Posterior vena cava (tissue), 2 donors: Measurements from ENCODE around the gene SARNP. TPM values are rescaled to one million over a fixed set of nuclear protein-coding genes. Genes with fewer than 3 reads are reported as not detected.
"Not testable (repeated sequence)": the region's sequence is repeated elsewhere in the genome, so short reads cannot be mapped to it uniquely, and the experiment has no call there.

Experiments used
- DNase-seq: peaks from one replicate; pipeline ENCODE4 v3.0.0-alpha.2; 2020; ENCODE audit warnings: low spot score
- intact Hi-C, 2 donors: fragments of 100-400 bp; cut with DNase I; formaldehyde crosslinking; loops; one replicate each; pipeline versions ENCODE4 v1.14.1 to v1.14.2; 2022 to 2023
- total RNA-seq, 2 donors: library from RNA; stranded (reverse); fragmentation: NEBNext Ultra II Directional; extraction: Animal tissue kit (Norgen Biotek cat#: 25700); gene quantifications; one replicate each; pipeline ENCODE4 v1.2.1, GENCODE V29; 2021
- donor health status: DM: yes; HTN: yes; CAD: no.
- donor health status: DM: yes; HTN: yes; CAD: no.

Gene SARNP
- total RNA-seq, 2 donors from 2014 or later, result 47.8 to 49.8 TPM

DNA sequence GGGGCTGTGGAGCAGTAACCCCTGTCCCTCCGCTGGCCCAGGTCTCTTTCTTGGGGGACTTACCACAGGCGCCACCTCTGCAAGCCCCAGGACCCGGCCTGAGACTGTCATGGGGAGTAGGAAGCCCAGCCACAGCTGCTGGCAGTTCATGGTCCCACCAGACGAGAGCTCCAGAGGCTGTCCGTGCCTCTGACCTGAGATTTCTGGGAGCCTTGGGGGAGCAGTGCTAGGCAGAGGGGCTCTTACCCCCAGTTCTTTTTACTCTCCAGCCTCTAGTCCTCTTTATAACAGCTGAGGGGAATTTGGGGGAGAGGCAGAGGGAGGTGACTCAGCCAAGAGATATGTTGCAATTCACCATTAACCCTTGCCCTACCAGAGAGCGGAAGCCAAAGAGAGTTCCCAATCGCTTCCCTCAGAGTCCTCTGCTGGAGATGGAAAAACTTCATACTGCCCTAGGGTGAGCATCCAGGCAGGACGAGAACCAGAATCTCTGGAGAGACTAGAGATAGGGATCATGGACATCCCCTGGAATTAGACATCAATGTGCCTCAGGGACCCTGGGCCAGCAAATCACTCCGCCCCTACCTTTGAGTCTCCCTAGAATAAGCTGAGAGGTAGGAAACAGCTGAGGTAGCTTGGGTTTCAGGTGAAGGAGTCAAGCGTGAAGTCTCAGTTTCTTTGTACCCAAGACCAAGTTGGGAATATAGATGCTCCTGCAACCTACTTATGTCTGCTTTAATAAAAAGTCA, 25.3 kb upstream of the SARNP start, which contains the start of gene MMP19:
MMP19 (minus strand) TSS at position 256 of the 749 bp plus-strand sequence; CDS start at position 150, 106 bp downstream.
- intact Hi-C loops, result no loop called here
- no peak for DNase-seq

DNA sequence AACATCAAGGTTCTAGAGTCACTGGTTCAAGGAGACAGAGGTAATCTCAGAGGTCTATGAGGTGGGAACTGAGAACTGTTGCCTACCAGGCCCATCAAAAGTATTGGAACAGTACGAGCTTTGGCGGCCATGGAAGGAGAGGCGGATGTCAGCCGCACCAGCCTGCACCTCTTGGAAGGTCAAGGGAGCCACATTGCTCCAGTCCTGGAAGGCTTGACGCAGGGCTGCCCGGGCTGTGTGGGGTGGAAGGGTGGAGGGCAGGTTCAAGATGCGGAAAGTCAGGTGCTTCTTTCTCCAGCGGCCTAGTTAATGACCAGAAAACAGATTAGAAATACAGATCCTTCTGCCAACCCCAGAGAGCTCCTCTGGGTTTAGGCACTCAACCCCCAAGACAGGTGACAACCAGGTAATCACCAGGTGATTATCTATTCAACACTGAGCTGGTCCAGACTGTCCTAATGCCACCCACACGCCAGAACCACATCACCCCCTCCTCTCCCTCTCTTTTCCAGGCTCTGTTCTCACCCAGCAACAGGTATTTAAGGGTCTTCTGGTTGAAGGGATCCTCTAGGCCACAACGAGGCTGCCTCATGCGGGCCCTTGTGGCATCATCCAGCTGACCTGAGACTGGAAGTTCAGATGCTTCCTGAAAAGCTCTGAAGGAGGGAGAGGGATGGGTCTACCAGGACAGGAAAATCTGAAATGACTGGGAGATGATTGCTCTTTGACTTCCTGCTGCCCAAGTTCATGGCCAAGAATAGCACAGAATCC, 23.2 kb upstream of the SARNP start:
- intact Hi-C loops, result no loop called here
- no peak for DNase-seq

DNA sequence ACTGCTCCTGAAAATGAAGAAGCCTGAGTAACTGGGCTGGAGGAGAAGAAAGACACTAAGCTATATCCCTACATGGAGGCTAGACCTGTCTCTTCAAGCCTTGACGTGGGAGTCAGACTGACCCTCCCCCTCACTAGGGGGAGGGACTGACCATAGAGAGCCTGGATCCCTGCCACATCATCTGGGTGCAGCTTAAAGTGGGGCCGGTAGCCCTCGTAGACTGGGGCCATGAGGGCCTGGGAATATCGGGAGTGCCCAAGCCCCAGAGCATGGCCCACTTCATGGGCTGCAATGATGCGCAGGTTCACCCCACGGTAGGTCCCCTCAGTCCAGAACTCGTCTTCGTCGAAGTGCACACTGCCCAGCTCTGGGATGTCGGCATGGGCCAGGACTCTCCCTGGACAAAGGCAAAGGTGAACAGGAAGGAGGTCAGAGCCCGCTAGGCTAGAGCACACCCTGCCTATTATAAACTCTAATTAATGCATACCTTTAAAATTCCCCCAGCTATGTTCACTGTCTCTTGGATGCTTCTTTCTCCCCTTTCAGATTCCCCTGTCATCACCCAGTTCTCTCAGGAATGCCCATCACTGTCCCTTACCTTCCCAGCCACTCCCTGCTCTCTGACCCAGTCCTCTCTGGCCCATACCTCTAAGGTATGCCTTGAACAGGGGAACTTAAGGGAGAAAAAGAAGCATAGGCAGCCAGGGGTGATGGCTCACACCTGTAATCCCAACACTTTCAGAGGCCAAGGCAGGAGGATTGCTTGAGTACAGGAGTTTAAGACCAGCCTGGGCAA, 22.0 kb upstream of the SARNP start:
- intact Hi-C loops, result no loop called here
- DNase-seq, result no peak

DNA sequence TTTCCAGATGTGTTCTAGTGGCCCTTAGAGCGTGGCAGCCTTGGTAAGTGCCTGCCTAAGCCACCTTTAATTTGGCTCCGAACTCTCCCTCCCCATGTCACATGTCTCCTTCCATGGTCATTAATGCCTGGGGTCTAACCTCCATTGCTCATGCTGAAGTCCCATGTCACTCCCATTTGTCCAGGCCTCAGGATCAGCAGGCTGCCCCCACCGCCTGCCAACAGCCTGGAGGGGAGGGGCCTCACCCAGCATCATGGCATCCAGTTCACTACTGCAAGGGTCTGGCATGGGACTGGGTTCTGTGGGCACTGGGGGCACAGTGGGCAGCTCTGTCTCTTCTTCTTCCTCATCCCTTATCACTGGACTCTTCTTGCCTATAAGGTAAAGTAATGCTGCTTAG, 20.8 kb upstream of the SARNP start:
- intact Hi-C loops, result no loop called here
- no peak for DNase-seq

DNA sequence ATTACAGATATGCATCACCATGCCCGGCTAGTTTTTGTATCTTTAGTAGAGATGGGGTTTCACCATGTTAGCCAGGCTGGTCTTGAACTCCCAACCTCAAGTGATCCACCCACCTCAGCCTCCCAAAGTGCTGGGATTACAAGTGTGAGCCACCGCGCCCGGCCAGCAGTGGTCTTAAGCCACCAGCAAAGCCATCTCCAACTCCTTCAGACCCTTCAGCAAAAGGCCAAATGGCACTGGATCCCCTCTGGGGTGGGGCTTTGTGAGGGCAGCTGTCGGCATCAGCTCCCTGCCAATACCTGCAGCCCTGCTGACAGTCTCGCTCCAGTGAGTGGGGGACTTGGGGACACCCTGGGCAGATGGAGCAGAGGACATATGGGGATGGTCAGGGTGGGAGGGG, 16.9 kb upstream of the SARNP start:
- intact Hi-C loops, result loop anchor here in 1 of 2 donors (5.0 kb wide), 1 partner anchor 93 kb away; the partner anchor contains the start of gene PYM1
- DNase-seq, result not testable (repeated sequence)

DNA sequence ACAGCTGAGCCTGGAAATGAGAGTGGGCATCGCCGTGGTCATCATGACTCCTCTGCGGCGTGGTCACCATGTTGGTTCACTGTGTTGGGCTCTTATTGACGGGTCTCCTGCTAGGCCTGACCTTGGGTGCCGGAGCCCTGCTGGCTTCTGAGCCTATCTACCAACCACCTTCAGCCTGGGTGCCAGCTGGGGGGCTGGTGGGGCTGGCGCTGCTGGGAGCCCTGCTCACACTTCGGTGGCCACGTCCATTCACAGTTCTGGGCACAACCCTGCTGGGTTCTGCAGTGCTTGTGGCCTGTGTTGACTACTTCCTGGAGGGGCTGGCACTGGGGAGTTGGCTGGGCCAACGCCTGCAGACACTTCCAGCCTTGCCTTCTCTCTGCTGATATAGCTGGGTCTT, 15.5 kb upstream of the SARNP start:
- no peak for DNase-seq
- intact Hi-C loops, result loop anchor here in 1 of 2 donors (5.0 kb wide), 1 partner anchor 94 kb away; the partner anchor contains the start of gene PYM1

DNA sequence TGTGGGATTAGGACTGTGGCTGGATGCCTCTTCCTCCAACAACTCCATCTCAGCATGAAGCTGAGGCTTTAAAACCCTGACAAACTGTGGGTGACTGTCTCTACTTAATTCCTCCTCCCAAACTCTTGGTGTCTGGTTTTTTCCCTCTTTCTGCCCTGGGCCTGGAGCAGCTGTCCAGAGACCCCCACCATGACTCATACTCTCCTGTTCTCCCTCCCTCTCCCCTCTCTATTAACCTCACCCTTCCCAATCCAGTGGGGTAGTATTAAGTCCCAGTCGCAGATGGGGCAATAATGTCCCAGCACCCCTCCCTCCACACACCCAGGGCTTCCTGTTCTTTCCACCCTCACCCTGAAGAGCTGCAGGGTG, 13.9 kb upstream of the SARNP start:
- no peak for DNase-seq
- intact Hi-C loops, result loop anchor here in 1 of 2 donors (5.0 kb wide), 1 partner anchor 96 kb away; the partner anchor contains the start of gene PYM1

DNA sequence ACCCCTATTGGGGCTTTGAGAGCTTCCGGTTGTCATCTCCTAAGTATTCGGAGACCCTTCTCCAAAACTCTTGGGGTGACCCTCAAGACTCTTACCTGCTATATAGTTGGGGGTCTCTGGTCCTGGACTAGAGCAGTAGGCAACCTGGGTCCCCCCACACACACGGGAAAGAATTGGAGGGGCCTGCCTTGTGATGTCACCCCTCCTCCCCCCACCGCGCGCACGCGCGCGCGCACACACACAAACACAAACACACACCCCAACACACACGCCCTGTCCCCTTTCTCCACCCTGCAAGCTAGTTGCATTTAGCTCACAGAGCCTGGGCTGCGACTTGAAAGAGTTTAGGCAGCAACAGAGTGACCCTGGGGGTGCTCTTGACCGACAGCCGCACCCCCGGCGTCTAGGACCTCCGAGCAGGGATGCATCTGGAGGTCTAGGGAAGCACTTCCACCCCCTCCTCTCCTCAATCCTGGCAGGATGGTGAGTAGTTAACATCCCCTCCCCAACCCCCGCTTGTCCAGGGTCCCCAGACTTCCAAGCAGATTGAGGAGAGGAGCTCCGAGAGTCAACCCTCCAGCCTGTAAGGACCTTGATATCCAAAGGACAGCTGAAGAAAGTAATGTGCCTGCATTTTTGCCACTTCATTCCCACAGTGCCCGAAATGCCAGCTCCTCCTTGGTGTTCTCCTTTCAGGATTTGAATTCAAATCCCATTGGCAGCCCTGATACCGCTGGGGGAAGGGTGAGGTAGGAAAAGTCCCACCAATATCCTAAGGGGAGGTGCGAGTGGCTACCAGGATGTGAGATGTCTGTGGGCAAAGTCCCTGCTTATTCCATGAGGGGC, 13.3 kb upstream of the SARNP start:
- peak; percentile 91 for DNase-seq
- intact Hi-C loops, result loop anchor here in 1 of 2 donors (5.0 kb wide), 1 partner anchor 96 kb away; the partner anchor contains the start of gene PYM1

DNA sequence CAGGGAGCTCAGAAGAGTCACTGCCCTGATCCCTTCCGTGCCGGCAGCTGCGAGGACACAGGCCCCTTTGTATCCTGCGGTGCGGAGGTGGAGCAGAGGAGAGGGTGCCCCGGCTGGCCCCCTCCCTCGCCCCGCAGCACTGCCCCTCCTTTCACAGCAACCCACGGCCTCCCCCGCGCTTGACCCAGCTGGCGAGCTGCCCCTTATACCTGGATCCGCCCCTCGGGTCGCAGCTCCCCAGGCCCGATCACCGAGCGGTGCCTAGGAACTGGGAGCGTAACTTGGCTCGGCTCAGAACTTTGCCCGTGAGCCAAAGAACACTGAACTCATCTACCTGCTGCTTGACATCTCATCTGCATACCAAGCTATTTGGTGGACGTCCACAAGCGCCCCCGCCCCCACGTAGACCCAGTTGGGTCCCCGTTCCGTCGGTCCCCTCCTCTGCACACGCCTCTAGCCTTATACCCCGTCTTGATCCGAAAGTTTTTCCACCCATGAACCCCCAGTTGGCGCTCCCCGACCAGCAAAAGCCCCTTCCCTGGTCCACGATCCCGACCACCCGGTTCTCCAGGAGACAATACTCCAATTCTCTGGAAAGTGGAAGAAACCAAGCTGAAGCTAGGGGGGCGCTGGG, 12.6 kb upstream of the SARNP start:
- peak; percentile 90 for DNase-seq
- intact Hi-C loops, result loop anchor here in 1 of 2 donors (5.0 kb wide), 1 partner anchor 97 kb away; the partner anchor contains the start of gene PYM1

DNA sequence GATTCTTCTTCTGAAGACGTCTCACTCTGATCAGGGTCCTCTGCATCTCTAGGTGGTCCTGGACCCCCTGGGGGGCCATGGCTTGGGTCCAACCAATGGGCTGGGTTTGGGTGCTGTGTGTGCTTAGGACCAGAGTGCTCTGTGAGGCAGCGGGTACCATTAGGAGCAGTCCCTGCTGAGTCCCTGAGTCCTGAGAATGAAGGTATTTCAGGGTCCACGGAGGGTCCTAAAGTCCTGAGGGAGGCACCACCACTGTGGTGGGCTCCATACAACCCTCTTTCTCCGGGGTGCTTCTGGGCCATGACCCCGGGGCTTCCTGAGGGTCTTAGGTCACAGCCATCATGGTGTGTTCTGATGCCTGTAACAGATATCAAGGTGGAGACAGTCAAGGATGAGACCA, 10.8 kb upstream of the SARNP start:
- intact Hi-C loops, result no loop called here
- DNase-seq, result no peak

DNA sequence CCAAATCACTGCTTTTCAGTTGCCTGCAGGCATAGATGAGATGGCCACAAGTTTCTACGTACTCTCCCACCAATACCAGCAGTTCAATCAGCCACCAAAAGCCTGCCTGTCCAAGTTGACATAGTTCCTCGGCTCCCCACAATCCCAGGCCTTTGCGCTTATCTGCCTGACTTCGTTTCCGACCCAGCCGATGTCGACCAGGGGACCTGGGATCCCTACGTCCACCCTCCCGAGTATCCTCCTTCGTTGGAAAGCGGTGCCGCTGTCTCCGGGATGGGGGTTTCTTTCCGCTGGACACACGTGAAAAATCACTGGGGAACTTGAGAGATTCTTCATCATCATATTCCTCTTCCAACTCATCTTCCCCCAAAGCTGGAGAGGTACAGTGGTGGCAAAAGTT, 10.3 kb upstream of the SARNP start:
- intact Hi-C loops, result no loop called here

DNA sequence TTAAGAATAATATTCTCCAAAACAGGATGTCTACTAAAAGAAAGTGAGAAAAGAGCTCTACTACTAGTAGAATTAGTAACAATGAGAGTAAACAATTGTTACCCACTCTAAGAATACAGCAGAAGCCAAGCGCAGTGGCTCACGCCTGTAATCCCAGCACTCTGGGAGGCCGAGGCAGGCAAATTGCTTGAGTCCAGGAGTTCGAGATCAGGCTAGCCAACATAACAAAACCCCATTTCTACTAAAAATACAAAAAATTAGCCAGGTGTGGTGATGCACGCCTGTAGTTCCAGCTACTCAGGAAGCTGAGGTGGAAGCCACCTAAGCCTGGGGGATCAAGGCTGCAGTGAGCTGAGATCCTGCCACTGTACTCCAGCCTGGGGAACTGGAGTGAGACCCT, 7.2 kb upstream of the SARNP start:
- DNase-seq, result no peak
- intact Hi-C loops, result no loop called here

More for the DNA sequence above, 10.3 kb upstream of the SARNP start:
- DNase-seq, result no peak

DNA sequence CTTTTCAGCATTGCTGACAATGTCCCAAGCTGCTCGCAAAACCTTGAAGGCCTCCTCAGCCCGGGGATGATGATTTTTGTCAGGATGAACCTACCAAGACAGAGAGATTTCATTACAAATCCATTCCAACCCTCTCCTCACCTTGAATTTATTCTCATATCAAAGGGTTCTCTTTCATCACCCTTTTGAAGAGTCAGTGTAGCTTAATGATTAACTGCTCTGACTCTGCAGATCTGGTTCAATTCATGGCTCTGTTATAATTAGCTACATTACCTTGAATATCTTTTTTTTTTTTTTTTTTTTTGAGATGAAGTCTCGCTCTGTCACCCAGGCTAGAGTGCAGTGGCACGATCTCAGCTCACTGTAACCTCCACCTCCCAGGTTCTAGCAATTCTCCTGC, 5.9 kb upstream of the SARNP start:
- no peak for DNase-seq
- intact Hi-C loops, result no loop called here

DNA sequence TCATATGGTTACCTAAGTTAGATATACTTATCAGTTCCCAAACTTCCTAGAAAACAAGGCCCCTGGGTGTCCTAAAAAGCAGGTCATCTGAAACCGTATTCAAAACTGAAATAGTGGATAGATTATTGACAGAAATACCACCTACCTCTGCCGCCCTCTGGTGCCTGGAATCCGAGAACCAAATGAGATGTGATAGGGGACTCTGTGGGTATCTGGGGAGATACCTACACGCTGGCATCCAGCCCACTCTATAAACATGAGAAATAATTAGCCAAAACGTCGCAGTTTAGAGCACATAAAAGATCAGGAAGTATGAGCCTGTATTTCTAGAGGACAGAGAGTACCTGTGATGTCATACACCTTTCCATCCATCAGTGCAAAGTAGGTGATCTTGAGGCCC, 4.7 kb upstream of the SARNP start:
- intact Hi-C loops, result no loop called here
- DNase-seq, result no peak

DNA sequence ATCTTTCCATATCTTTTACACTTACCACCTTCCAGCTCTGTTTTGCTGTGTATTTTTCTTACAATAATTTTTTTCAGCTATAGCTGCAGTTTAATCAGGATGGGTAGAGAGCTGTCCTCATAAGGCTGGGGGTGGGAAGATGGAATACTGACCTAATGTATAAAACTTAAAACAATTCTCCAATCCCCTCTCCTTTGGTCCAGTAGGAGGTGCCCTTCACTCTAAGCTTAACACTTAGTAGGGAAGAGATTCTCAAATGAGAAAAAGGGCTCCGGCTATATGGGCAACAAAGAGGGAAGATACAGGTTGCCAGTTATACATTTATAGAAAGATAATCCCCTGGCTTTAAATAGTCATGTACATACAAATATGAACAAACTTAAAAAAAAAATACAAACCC, 3.2 kb upstream of the SARNP start:
- no peak for DNase-seq
- intact Hi-C loops, result no loop called here

DNA sequence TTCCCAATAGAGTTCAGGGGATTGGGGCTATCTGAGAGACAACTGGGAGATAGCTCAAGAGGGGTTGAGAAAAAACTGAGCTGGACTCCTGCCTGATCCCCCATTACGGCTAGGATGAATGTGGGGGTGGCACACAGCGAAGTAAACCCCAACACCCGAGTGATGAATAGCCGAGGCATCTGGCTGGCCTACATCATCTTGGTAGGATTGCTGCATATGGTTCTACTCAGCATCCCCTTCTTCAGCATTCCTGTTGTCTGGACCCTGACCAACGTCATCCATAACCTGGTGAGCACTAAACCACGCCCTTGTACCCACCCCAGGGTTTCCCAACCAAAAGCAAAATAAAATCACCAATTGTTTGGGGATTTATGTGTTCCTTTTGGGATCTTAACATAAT, 1.4 kb upstream of the SARNP start:
- intact Hi-C loops, result no loop called here
- no peak for DNase-seq

DNA sequence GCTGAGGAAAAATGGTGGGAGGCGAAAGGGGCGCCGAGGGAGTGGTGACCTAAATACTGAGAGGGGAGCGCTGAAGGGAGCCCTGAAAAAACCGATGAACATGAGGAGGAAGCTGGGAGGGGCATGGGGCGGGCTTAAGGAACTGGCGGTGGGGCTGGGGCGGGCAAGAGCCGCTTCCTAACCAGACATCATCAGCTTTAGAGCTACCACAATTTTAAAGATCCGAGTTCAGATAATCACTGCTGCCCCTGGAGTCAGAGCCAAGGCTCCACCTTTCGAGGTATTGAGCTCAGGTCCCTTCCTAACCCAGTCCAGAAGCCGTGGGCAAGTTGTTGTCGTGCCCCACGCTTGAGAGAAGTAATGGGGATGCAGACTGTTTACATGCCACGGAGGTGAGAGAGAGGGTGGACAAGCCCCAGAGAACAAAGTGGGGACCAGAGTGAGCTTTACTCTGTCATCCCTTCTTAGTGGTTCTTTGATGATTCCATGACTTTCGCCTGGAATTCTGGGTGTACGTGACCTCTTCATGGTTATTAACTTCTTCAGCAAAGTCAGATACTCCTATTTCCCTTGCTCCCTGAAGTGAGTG, 710 bp upstream of the SARNP start:
- DNase-seq, result no peak
- intact Hi-C loops, result no loop called here

DNA sequence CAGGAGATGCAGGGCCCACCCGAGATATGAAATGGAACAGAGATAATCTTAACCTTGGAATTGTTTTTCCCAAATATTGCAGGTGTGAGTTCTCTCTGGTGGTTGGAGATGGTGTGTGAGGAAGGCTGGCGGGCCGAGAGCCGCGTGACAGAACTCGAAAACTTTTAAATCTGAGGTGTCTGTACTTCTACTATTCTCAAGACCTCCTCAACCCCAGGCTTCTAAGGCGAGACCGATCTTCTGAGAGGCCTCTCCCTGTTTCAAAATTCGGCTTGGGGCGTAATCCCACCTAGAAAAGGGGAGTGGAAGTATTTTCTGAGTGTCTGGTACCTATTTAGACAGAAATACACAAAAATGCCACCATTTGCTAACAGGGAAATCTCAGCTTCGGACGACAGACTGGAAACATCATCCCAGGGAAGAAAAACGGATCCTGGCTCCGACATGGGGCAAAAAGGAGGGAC, 611 bp downstream of the SARNP start:
- intact Hi-C loops, result no loop called here
- DNase-seq, result no peak
